ENCODE data around the gene SOX5. TPM values are rescaled to one million over a fixed set of nuclear protein-coding genes. Genes with fewer than 3 reads are reported as not detected.
"Not testable (repeated sequence)": the region's sequence is repeated elsewhere in the genome, so short reads cannot be mapped to it uniquely, and the experiment has no call there.

SOX5 gene
- total RNA-seq, 2 experiments from 2014 or later, result 0.50 TPM; not detected in 1

GRCh38 chr12:23750923-23751322 is 198.5 kb downstream of the SOX5 start:
- H3K36me3 Mint-ChIP-seq, result no peaks in the 10 kb centered on the region
- no peak for ATAC-seq
- H3K9me3 Mint-ChIP-seq (ENCODE audit: low read depth), result peaks cover 10% of the 10 kb centered on the region
- H3K27ac Mint-ChIP-seq, result no peak overlapping the region
- DNase-seq, result no peak
- CTCF ChIA-PET, result no interaction called here
- no peaks in the 10 kb centered on the region for H3K4me1 Mint-ChIP-seq
- no peaks in the 10 kb centered on the region for H3K27me3 Mint-ChIP-seq
- no peak overlapping the region for H3K4me3 Mint-ChIP-seq

- Mint-ChIP-seq H3K27me3 (no peaks in the 10 kb centered on the region), H3K9me3 (ENCODE audit: low read depth) (peaks cover 11% of the 10 kb centered on the region), H3K4me3 (no peak overlapping the region), H3K27ac (no peak overlapping the region), H3K4me1 (no peaks in the 10 kb centered on the region), H3K36me3 (no peaks in the 10 kb centered on the region)
- CTCF ChIA-PET, result no interaction called here
- ATAC-seq, result no peak
- DNase-seq, result no peak
Observed at GRCh38 chr12:23744696-23745095, 204.8 kb downstream of the SOX5 start.

- CTCF ChIA-PET, result no interaction called here
- Mint-ChIP-seq H3K27ac (no peak overlapping the region), H3K9me3 (ENCODE audit: low read depth) (peaks cover 14% of the 10 kb centered on the region), H3K36me3 (no peaks in the 10 kb centered on the region), H3K4me1 (no peaks in the 10 kb centered on the region), H3K27me3 (no peaks in the 10 kb centered on the region), H3K4me3 (no peak overlapping the region)
- ATAC-seq (no peak), DNase-seq (no peak)
Observed at GRCh38 chr12:23742574-23742973, 206.9 kb downstream of the SOX5 start.

- peaks cover 10% of the 10 kb centered on the region for H3K9me3 Mint-ChIP-seq (ENCODE audit: low read depth)
- no peaks in the 10 kb centered on the region for H3K4me1 Mint-ChIP-seq
- no peak overlapping the region for H3K27ac Mint-ChIP-seq
- H3K27me3 Mint-ChIP-seq, result no peaks in the 10 kb centered on the region
- DNase-seq, result no peak
- H3K4me3 Mint-ChIP-seq, result no peak overlapping the region
- no peaks in the 10 kb centered on the region for H3K36me3 Mint-ChIP-seq
- ATAC-seq, result no peak
- CTCF ChIA-PET, result no interaction called here
Observed at GRCh38 chr12:23731493-23731892, 218.0 kb downstream of the SOX5 start.

- no peak overlapping the region for H3K27ac Mint-ChIP-seq
- CTCF ChIA-PET, result no interaction called here
- no peaks in the 10 kb centered on the region for H3K4me1 Mint-ChIP-seq
- no peak for ATAC-seq
- peaks cover 10% of the 10 kb centered on the region for H3K9me3 Mint-ChIP-seq (ENCODE audit: low read depth)
- no peak for DNase-seq
- H3K4me3 Mint-ChIP-seq, result no peak overlapping the region
- no peaks in the 10 kb centered on the region for H3K27me3 Mint-ChIP-seq
- H3K36me3 Mint-ChIP-seq, result no peaks in the 10 kb centered on the region
Observed at GRCh38 chr12:23731035-23731434, 218.4 kb downstream of the SOX5 start.

- H3K36me3 Mint-ChIP-seq, result no peaks in the 10 kb centered on the region
- no peaks in the 10 kb centered on the region for H3K4me1 Mint-ChIP-seq
- DNase-seq, result no peak
- H3K4me3 Mint-ChIP-seq, result no peak overlapping the region
- CTCF ChIA-PET, result no interaction called here
- peaks cover 5% of the 10 kb centered on the region for H3K9me3 Mint-ChIP-seq (ENCODE audit: low read depth)
- H3K27me3 Mint-ChIP-seq, result no peaks in the 10 kb centered on the region
- H3K27ac Mint-ChIP-seq, result no peak overlapping the region
- no peak for ATAC-seq
Observed at GRCh38 chr12:23729359-23729758, 220.1 kb downstream of the SOX5 start.

GRCh38 chr12:23726646-23727045 is 222.8 kb downstream of the SOX5 start:
- Mint-ChIP-seq H3K27ac (no peak overlapping the region), H3K27me3 (no peaks in the 10 kb centered on the region), H3K4me1 (no peaks in the 10 kb centered on the region), H3K9me3 (ENCODE audit: low read depth) (peaks cover 7% of the 10 kb centered on the region), H3K36me3 (no peaks in the 10 kb centered on the region), H3K4me3 (no peak overlapping the region)
- no peak for DNase-seq
- no peak for ATAC-seq
- CTCF ChIA-PET, result no interaction called here

GRCh38 chr12:23722655-23723054 is 226.8 kb downstream of the SOX5 start:
- no peak overlapping the region for H3K4me3 Mint-ChIP-seq
- ATAC-seq (no peak), DNase-seq (no peak)
- peaks cover 6% of the 10 kb centered on the region for H3K9me3 Mint-ChIP-seq (ENCODE audit: low read depth)
- CTCF ChIA-PET, result no interaction called here
- H3K4me1 Mint-ChIP-seq, result no peaks in the 10 kb centered on the region
- no peaks in the 10 kb centered on the region for H3K36me3 Mint-ChIP-seq
- H3K27ac Mint-ChIP-seq, result no peak overlapping the region
- H3K27me3 Mint-ChIP-seq, result no peaks in the 10 kb centered on the region

GRCh38 chr12:23721268-23721667 is 228.2 kb downstream of the SOX5 start:
- CTCF ChIA-PET, result no interaction called here
- H3K27ac Mint-ChIP-seq, result no peak overlapping the region
- H3K4me1 Mint-ChIP-seq, result no peaks in the 10 kb centered on the region
- DNase-seq (no peak), ATAC-seq (no peak)
- peaks cover 5% of the 10 kb centered on the region for H3K9me3 Mint-ChIP-seq (ENCODE audit: low read depth)
- H3K27me3 Mint-ChIP-seq, result no peaks in the 10 kb centered on the region
- H3K4me3 Mint-ChIP-seq, result no peak overlapping the region
- no peaks in the 10 kb centered on the region for H3K36me3 Mint-ChIP-seq

GRCh38 chr12:23719493-23719892 is 230.0 kb downstream of the SOX5 start:
- no peaks in the 10 kb centered on the region for H3K4me1 Mint-ChIP-seq
- H3K27me3 Mint-ChIP-seq, result no peaks in the 10 kb centered on the region
- no peak overlapping the region for H3K27ac Mint-ChIP-seq
- H3K36me3 Mint-ChIP-seq, result no peaks in the 10 kb centered on the region
- ATAC-seq (no peak), DNase-seq (no peak)
- no peak overlapping the region for H3K4me3 Mint-ChIP-seq
- H3K9me3 Mint-ChIP-seq (ENCODE audit: low read depth), result peaks cover 3% of the 10 kb centered on the region
- CTCF ChIA-PET, result no interaction called here

- H3K4me3 Mint-ChIP-seq, H3K27me3 Mint-ChIP-seq, H3K27ac Mint-ChIP-seq: not testable (repeated sequence)
Observed at GRCh38 chr12:23710361-23710760, 239.1 kb downstream of the SOX5 start.

GRCh38 chr12:23708185-23708837 is 241.2 kb downstream of the SOX5 start:
- ATAC-seq (no peak), DNase-seq (no peak)
- Mint-ChIP-seq H3K9me3 (ENCODE audit: low read depth) (peaks cover 2% of the 10 kb centered on the region), H3K27me3 (no peaks in the 10 kb centered on the region), H3K4me1 (no peaks in the 10 kb centered on the region), H3K4me3 (no peak overlapping the region), H3K36me3 (no peaks in the 10 kb centered on the region), H3K27ac (no peak overlapping the region)
- CTCF ChIA-PET, result no interaction called here

More at GRCh38 chr12:23710361-23710760, 239.1 kb downstream of the SOX5 start:
- H3K4me1 Mint-ChIP-seq; ATAC-seq; H3K36me3 Mint-ChIP-seq; H3K9me3 Mint-ChIP-seq (ENCODE audit: low read depth); DNase-seq; CTCF ChIA-PET: not testable (repeated sequence)

GRCh38 chr12:23707270-23707669 is 242.2 kb downstream of the SOX5 start:
- H3K4me1 Mint-ChIP-seq, result no peaks in the 10 kb centered on the region
- no peak for DNase-seq
- CTCF ChIA-PET, result no interaction called here

GRCh38 chr12:23704992-23705943 is 244.2 kb downstream of the SOX5 start:
- CTCF ChIA-PET, result no interaction called here
- Mint-ChIP-seq H3K4me3 (no peak overlapping the region), H3K4me1 (no peaks in the 10 kb centered on the region), H3K9me3 (ENCODE audit: low read depth) (peaks cover 2% of the 10 kb centered on the region), H3K36me3 (no peaks in the 10 kb centered on the region), H3K27me3 (no peaks in the 10 kb centered on the region), H3K27ac (no peak overlapping the region)
- no peak for ATAC-seq
- no peak for DNase-seq

More at GRCh38 chr12:23707270-23707669, 242.2 kb downstream of the SOX5 start:
- Mint-ChIP-seq H3K27me3 (no peaks in the 10 kb centered on the region), H3K36me3 (no peaks in the 10 kb centered on the region), H3K4me3 (no peak overlapping the region), H3K27ac (no peak overlapping the region), H3K9me3 (ENCODE audit: low read depth) (peaks cover 2% of the 10 kb centered on the region)
- ATAC-seq, result no peak
